SK-N-SH (cell line): Measurements from ENCODE around the gene HLA-DOB. TPM values are rescaled to one million over a fixed set of nuclear protein-coding genes. Genes with fewer than 3 reads are reported as not detected.

Experiments used
- CTCF ChIA-PET: fragments of 300-600, 350-600 bp; formaldehyde crosslinking; extraction: SDS; loops from one replicate; lab custom pipeline; 2021; lab: Yijun Ruan, JAX
- POLR2A ChIA-PET: fragments of 350-600 bp; sonication (Branson Sonifier 250); formaldehyde crosslinking; extraction: SDS; loops from one replicate; lab custom pipeline; 2020; ENCODE audit warnings: antibody characterized with exemption, inconsistent platforms; lab: Yijun Ruan, JAX
- DNase-seq: peaks from one replicate; pipeline ENCODE4 v3.0.0; 2012
- H2AFZ ChIP-seq: fragments of 200-600 bp; sonication (generic); 2 replicates; pipeline ENCODE4 v1.8.1; 2016; ENCODE audit warnings: antibody characterized with exemption, mild to moderate bottlenecking, low read depth
- H3F3A ChIP-seq: fragments of 200-600 bp; sonication (generic); replicated peaks from 2 replicates; pipeline ENCODE3; 2016; ENCODE audit warnings: antibody characterized with exemption, mild to moderate bottlenecking; ENCODE audit not compliant: insufficient read depth
- H3K27ac ChIP-seq, 2 experiments: fragments of 200-500 bp in 1 of 2; fragments of 200-600 bp in 1 of 2; sonication (Bioruptor generic) in 1 of 2; sonication (generic), shearing (Covaris generic) in 1 of 2; 2 replicates each; pipeline versions ENCODE4 v1.5.1 to v1.6.1; 2014 to 2016; ENCODE audit warnings: low read depth in 2 of 2, inconsistent platforms in 1 of 2, low read length in 1 of 2, mild to moderate bottlenecking in 1 of 2, mixed read lengths in 1 of 2
- H3K27me3 ChIP-seq: fragments of 200-600 bp; sonication (generic), shearing (Covaris generic); 2 replicates; pipeline ENCODE4 v1.6.1; 2016; ENCODE audit warnings: mixed run types; ENCODE audit not compliant: insufficient read depth
- H3K36me3 ChIP-seq, 2 experiments: fragments of 200-500 bp in 1 of 2; fragments of 200-600 bp in 1 of 2; sonication (Bioruptor generic) in 1 of 2; sonication (generic) in 1 of 2; replicated peaks in 1 of 2; 2 replicates each; pipeline versions ENCODE3 to v1.5.1; 2014 to 2016; ENCODE audit warnings: low read length in 1 of 2, mild to moderate bottlenecking in 1 of 2; ENCODE audit not compliant: insufficient read depth in 2 of 2, control insufficient read depth in 1 of 2
- H3K4me1 ChIP-seq, 2 experiments: fragments of 200-500 bp in 1 of 2; fragments of 200-600 bp in 1 of 2; sonication (Bioruptor generic) in 1 of 2; sonication (generic), shearing (Covaris generic) in 1 of 2; 2 replicates each; pipeline versions ENCODE4 v1.5.1 to v1.6.1; 2014 to 2016; ENCODE audit warnings: low read depth in 1 of 2, low read length in 1 of 2, mixed run types in 1 of 2; ENCODE audit not compliant: insufficient read depth in 2 of 2, control insufficient read depth in 1 of 2
- H3K4me2 ChIP-seq: fragments of 200-600 bp; sonication (generic), shearing (Covaris generic); 2 replicates; pipeline ENCODE4 v1.6.1; 2017; ENCODE audit warnings: mixed run types
- H3K4me3 ChIP-seq, 2 experiments: fragments of 200-500 bp in 1 of 2; fragments of 200-600 bp in 1 of 2; sonication (Bioruptor generic) in 1 of 2; sonication (generic), shearing (Covaris generic) in 1 of 2; 2 replicates each; pipeline versions ENCODE4 v1.5.1 to v1.8.1; 2014 to 2016; ENCODE audit warnings: low read depth in 2 of 2, inconsistent platforms in 1 of 2, low read length in 1 of 2, mild to moderate bottlenecking in 1 of 2, mixed read lengths in 1 of 2, moderate library complexity in 1 of 2
- H3K79me2 ChIP-seq: fragments of 200-600 bp; sonication (generic); 2 replicates; pipeline ENCODE4 v1.8.1; 2017; ENCODE audit warnings: mild to moderate bottlenecking; ENCODE audit not compliant: insufficient read depth
- H3K9ac ChIP-seq: fragments of 200-600 bp; sonication (generic); 2 replicates; pipeline ENCODE4 v1.6.1; 2017; ENCODE audit warnings: mixed run types
- H3K9me2 ChIP-seq: fragments of 200-600 bp; sonication (generic); 2 replicates; pipeline ENCODE4 v1.6.1; 2017; ENCODE audit warnings: mixed run types
- H3K9me3 ChIP-seq: fragments of 200-600 bp; sonication (generic); 2 replicates; pipeline ENCODE4 v1.6.1; 2017; ENCODE audit warnings: mixed run types, mild to moderate bottlenecking, moderate library complexity
- H4K20me1 ChIP-seq: fragments of 200-600 bp; sonication (generic); 2 replicates; pipeline ENCODE4 v1.6.1; 2017; ENCODE audit warnings: mild to moderate bottlenecking, mixed run types; ENCODE audit not compliant: insufficient read depth
- ELF1 ChIP-seq: IDR thresholded peaks from 2 replicates; pipeline ENCODE4 v1.4.0; 2012
- FOSL2 ChIP-seq: IDR thresholded peaks from 2 replicates; pipeline ENCODE4 v1.4.0; 2012; ENCODE audit warnings: low read depth, mild to moderate bottlenecking, moderate library complexity, borderline replicate concordance
- GABPA ChIP-seq: IDR thresholded peaks from 2 replicates; pipeline ENCODE4 v1.4.0; 2012; ENCODE audit warnings: low read depth, mild to moderate bottlenecking
- MAX ChIP-seq: IDR thresholded peaks from 2 replicates; pipeline ENCODE4 v1.4.0; 2012; ENCODE audit warnings: low read depth
- POLR2AphosphoS5 ChIP-seq: IDR thresholded peaks from 2 replicates; pipeline ENCODE4 v1.6.1; 2012; ENCODE audit warnings: low read depth, low read length
- RCOR1 ChIP-seq: fragments of 150-350 bp; IDR thresholded peaks from 2 replicates; pipeline ENCODE4 v1.6.1; 2017; ENCODE audit warnings: antibody characterized with exemption, low read length
- SMC3 ChIP-seq: IDR thresholded peaks from 2 replicates; pipeline ENCODE4 v1.6.1; 2012; ENCODE audit warnings: low read depth, low read length, improper control_type of control experiment
- TCF12 ChIP-seq: IDR thresholded peaks from 2 replicates; pipeline ENCODE4 v1.4.0; 2012
- USF2 ChIP-seq: fragments of 150-350 bp; IDR thresholded peaks from 2 replicates; pipeline ENCODE4 v1.6.1; 2017; ENCODE audit warnings: antibody characterized with exemption, low read length, low read depth, borderline replicate concordance
- WGBS: methylation state at CpG from one replicate; pipeline ENCODE4 v1.1.6; 2017; ENCODE audit warnings: low lambda C conversion rate; 5-methylcytosine and 5-hydroxymethylcytosine counted together
- polyA plus RNA-seq, 3 experiments: library from polyadenylated mRNA; depleted of rRNA; stranded (reverse); fragments of >200 nt; gene quantifications; 2 replicates each; pipeline ENCODE4 v1.2.3, GENCODE V29; 2012
- TF ChIP-seq, protein P1 (sequence below): fragments of 150-350 bp; IDR thresholded peaks from 2 replicates; pipeline ENCODE4 v1.6.1; 2016; ENCODE audit warnings: mild to moderate bottlenecking, low read depth, low read length
- TF ChIP-seq, protein P2 (sequence below): IDR thresholded peaks from 2 replicates; pipeline ENCODE4 v1.6.1; 2012; ENCODE audit warnings: mild to moderate bottlenecking, low read depth, low read length, moderate library complexity

The HLA-DOB gene
- polyA plus RNA-seq, 1 of the 3 experiments (the other 2 are of a cell fraction) = not detected

GRCh38 chr6:32832535-32832934, 15.7 kb upstream of the HLA-DOB start:
- H3K4me2 ChIP-seq = no peak overlapping the region
- WGBS = 97% methylated on average over 13 of the region's 13 CpGs
- no peaks in the 10 kb centered on the region for H3K9me2 ChIP-seq
- no peak overlapping the region for H3K27ac ChIP-seq
- H3F3A ChIP-seq = no peaks in the 10 kb centered on the region
- no peak overlapping the region for H3K4me3 ChIP-seq
- no peak for DNase-seq
- H2AFZ ChIP-seq = no peak overlapping the region
- peaks cover 0 to 2% of the 10 kb centered on the region in 2 experiments; a peak in 1 of 4 replicates for H3K4me1 ChIP-seq
- H3K27me3 ChIP-seq = no peaks in the 10 kb centered on the region
- peaks cover 8 to 20% of the 10 kb centered on the region in 2 experiments for H3K36me3 ChIP-seq
- ChIA-PET CTCF (interaction anchor here (0.5 to 3.2 kb wide), 4 partner anchors 10 to 116 kb away, joined by 3 to 20 read pairs (median 5); partner anchors contain the start of genes PSMB9 and TAP1), POLR2A (no interaction called here)
- no peaks in the 10 kb centered on the region for H3K79me2 ChIP-seq
- H4K20me1 ChIP-seq = no peaks in the 10 kb centered on the region
- no peak for TF ChIP-seq GABPA
- no peak for TF ChIP-seq POLR2AphosphoS5
- no peak for TF ChIP-seq RCOR1
- TF ChIP-seq, protein P1, sequence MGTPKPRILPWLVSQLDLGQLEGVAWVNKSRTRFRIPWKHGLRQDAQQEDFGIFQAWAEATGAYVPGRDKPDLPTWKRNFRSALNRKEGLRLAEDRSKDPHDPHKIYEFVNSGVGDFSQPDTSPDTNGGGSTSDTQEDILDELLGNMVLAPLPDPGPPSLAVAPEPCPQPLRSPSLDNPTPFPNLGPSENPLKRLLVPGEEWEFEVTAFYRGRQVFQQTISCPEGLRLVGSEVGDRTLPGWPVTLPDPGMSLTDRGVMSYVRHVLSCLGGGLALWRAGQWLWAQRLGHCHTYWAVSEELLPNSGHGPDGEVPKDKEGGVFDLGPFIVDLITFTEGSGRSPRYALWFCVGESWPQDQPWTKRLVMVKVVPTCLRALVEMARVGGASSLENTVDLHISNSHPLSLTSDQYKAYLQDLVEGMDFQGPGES = no peak
- no peak for TF ChIP-seq TCF12
- TF ChIP-seq ELF1 = no peak
- no peak overlapping the region for H3K9ac ChIP-seq
- H3K9me3 ChIP-seq = no peaks in the 10 kb centered on the region

GRCh38 chr6:32830936-32831335, 14.1 kb upstream of the HLA-DOB start:
- DNase-seq = no peak
- H3K4me3 ChIP-seq = no peak overlapping the region
- no peak overlapping the region for H3K9ac ChIP-seq
- no peak overlapping the region for H3K4me2 ChIP-seq
- H3F3A ChIP-seq = no peaks in the 10 kb centered on the region
- peaks cover 8 to 20% of the 10 kb centered on the region in 2 experiments for H3K36me3 ChIP-seq
- H3K27me3 ChIP-seq = no peaks in the 10 kb centered on the region
- ChIA-PET POLR2A (no interaction called here), CTCF (interaction anchor here (0.9 to 1.2 kb wide), 4 partner anchors 9 to 184 kb away, joined by 3 to 5 read pairs (median 4); partner anchors contain the start of genes PSMB9 and TAP1)
- no peaks in the 10 kb centered on the region for H3K9me3 ChIP-seq
- 84% methylated on average over 5 of the region's 5 CpGs for WGBS
- no peaks in the 10 kb centered on the region for H3K79me2 ChIP-seq
- no peak overlapping the region for H3K27ac ChIP-seq
- H2AFZ ChIP-seq = no peak overlapping the region
- no peaks in the 10 kb centered on the region for H3K4me1 ChIP-seq
- TF ChIP-seq MAX (no peak), USF2 (no peak), FOSL2 (no peak), SMC3 (no peak)
- TF ChIP-seq, protein P2, sequence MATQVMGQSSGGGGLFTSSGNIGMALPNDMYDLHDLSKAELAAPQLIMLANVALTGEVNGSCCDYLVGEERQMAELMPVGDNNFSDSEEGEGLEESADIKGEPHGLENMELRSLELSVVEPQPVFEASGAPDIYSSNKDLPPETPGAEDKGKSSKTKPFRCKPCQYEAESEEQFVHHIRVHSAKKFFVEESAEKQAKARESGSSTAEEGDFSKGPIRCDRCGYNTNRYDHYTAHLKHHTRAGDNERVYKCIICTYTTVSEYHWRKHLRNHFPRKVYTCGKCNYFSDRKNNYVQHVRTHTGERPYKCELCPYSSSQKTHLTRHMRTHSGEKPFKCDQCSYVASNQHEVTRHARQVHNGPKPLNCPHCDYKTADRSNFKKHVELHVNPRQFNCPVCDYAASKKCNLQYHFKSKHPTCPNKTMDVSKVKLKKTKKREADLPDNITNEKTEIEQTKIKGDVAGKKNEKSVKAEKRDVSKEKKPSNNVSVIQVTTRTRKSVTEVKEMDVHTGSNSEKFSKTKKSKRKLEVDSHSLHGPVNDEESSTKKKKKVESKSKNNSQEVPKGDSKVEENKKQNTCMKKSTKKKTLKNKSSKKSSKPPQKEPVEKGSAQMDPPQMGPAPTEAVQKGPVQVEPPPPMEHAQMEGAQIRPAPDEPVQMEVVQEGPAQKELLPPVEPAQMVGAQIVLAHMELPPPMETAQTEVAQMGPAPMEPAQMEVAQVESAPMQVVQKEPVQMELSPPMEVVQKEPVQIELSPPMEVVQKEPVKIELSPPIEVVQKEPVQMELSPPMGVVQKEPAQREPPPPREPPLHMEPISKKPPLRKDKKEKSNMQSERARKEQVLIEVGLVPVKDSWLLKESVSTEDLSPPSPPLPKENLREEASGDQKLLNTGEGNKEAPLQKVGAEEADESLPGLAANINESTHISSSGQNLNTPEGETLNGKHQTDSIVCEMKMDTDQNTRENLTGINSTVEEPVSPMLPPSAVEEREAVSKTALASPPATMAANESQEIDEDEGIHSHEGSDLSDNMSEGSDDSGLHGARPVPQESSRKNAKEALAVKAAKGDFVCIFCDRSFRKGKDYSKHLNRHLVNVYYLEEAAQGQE = no peak
- no peaks in the 10 kb centered on the region for H4K20me1 ChIP-seq
- H3K9me2 ChIP-seq = no peaks in the 10 kb centered on the region
